Measurements from ENCODE around the gene TMEM51. TPM values are rescaled to one million over a fixed set of nuclear protein-coding genes. Genes with fewer than 3 reads are reported as not detected.

Gene TMEM51
- polyA plus RNA-seq, 1 donor from 2014 or later: 1.7 TPM

GRCh38 chr1:15115542-15116330, 37.8 kb upstream of the TMEM51 start:
- no peak overlapping the region for H3K9ac ChIP-seq (ENCODE audit: low read length)
- H3K36me3 ChIP-seq (ENCODE audit: insufficient read depth, low read length): no peaks in the 10 kb centered on the region
- H3F3A ChIP-seq (ENCODE audit: insufficient read depth, low read length, poor library complexity, severe bottlenecking): no peaks in the 10 kb centered on the region
- H3K27ac ChIP-seq (ENCODE audit: low read length): no peak overlapping the region
- no peak overlapping the region for H2AFZ ChIP-seq (ENCODE audit: low read depth, low read length)
- H3K27me3 ChIP-seq (ENCODE audit: insufficient read depth, low read depth, low read length): no peaks in the 10 kb centered on the region
- H3K4me3 ChIP-seq (ENCODE audit: low read length): no peak overlapping the region
- TF ChIP-seq EZH2 (IDR thresholded peaks at IDR 0.05; ENCODE audit: borderline replicate concordance, insufficient read depth, low read length, poor library complexity, severe bottlenecking) (no peak), SMC3 (conservative IDR thresholded peaks at IDR 0.05; ENCODE audit: poor library complexity) (no peak), EP300 (conservative IDR thresholded peaks at IDR 0.05; ENCODE audit: poor library complexity, severe bottlenecking) (no peak), CTCF (IDR thresholded peaks at IDR 0.05; ENCODE audit: poor library complexity, severe bottlenecking) (no peak), MXI1 (conservative IDR thresholded peaks at IDR 0.05; ENCODE audit: poor library complexity, severe bottlenecking) (no peak), TAF1 (IDR thresholded peaks at IDR 0.05; ENCODE audit: low read depth) (no peak), POLR2AphosphoS5 (IDR thresholded peaks at IDR 0.05) (no peak), RAD21 (conservative IDR thresholded peaks at IDR 0.05) (no peak), REST (IDR thresholded peaks at IDR 0.05; ENCODE audit: borderline replicate concordance) (no peak)
- no peaks in the 10 kb centered on the region for H3K9me3 ChIP-seq (ENCODE audit: low read length)
- H4K20me1 ChIP-seq (ENCODE audit: insufficient read depth): no peaks in the 10 kb centered on the region
- H3K79me2 ChIP-seq (replicated peaks; ENCODE audit: insufficient read depth, low read length): no peaks in the 10 kb centered on the region
- no peaks in the 10 kb centered on the region for H3K9me2 ChIP-seq (ENCODE audit: insufficient read depth, low read length)
- no peak overlapping the region for H3K4me2 ChIP-seq (ENCODE audit: low read length)

GRCh38 chr1:15116966-15117365, 36.6 kb upstream of the TMEM51 start:
- no peaks in the 10 kb centered on the region for H4K20me1 ChIP-seq (ENCODE audit: insufficient read depth)
- TF ChIP-seq EP300 (conservative IDR thresholded peaks at IDR 0.05; ENCODE audit: poor library complexity, severe bottlenecking) (no peak), RAD21 (conservative IDR thresholded peaks at IDR 0.05) (no peak), MXI1 (conservative IDR thresholded peaks at IDR 0.05; ENCODE audit: poor library complexity, severe bottlenecking) (no peak), POLR2AphosphoS5 (IDR thresholded peaks at IDR 0.05) (no peak), TAF1 (IDR thresholded peaks at IDR 0.05; ENCODE audit: low read depth) (no peak), REST (IDR thresholded peaks at IDR 0.05; ENCODE audit: borderline replicate concordance) (no peak), SMC3 (conservative IDR thresholded peaks at IDR 0.05; ENCODE audit: poor library complexity) (no peak), CTCF (IDR thresholded peaks at IDR 0.05; ENCODE audit: poor library complexity, severe bottlenecking) (no peak), EZH2 (IDR thresholded peaks at IDR 0.05; ENCODE audit: borderline replicate concordance, insufficient read depth, low read length, poor library complexity, severe bottlenecking) (no peak)
- no peaks in the 10 kb centered on the region for H3K36me3 ChIP-seq (ENCODE audit: insufficient read depth, low read length)
- no peak overlapping the region for H3K4me3 ChIP-seq (ENCODE audit: low read length)
- H3K79me2 ChIP-seq (replicated peaks; ENCODE audit: insufficient read depth, low read length): no peaks in the 10 kb centered on the region
- no peak overlapping the region for H3K4me2 ChIP-seq (ENCODE audit: low read length)
- no peak overlapping the region for H3K9ac ChIP-seq (ENCODE audit: low read length)
- no peak overlapping the region for H3K27ac ChIP-seq (ENCODE audit: low read length)
- no peaks in the 10 kb centered on the region for H3K9me2 ChIP-seq (ENCODE audit: insufficient read depth, low read length)
- no peaks in the 10 kb centered on the region for H3K27me3 ChIP-seq (ENCODE audit: insufficient read depth, low read depth, low read length)
- H3F3A ChIP-seq (ENCODE audit: insufficient read depth, low read length, poor library complexity, severe bottlenecking): no peaks in the 10 kb centered on the region
- no peak overlapping the region for H2AFZ ChIP-seq (ENCODE audit: low read depth, low read length)
- no peaks in the 10 kb centered on the region for H3K9me3 ChIP-seq (ENCODE audit: low read length)
